CD14-positive monocyte (primary cell): ENCODE data around the gene IL3RA. TPM values are rescaled to one million over a fixed set of nuclear protein-coding genes. Genes with fewer than 3 reads are reported as not detected.
A peak's percentile ranks its signal among the peaks of the same experiment; 100 is the strongest.

Experiments
- DNase-seq, 3 donors: peaks; one replicate each; pipeline ENCODE4 v3.0.0-alpha.2; 2011 to 2022
- H2AFZ ChIP-seq: 2 replicates; pipeline ENCODE4 v1.6.0; 2012; ENCODE audit warnings: mild to moderate bottlenecking, low read depth, low read length, inconsistent platforms; ENCODE audit not compliant: insufficient read depth, poor library complexity, severe bottlenecking
- H3K27ac ChIP-seq, 2 donors: 1 replicate in 1 of 2; 2 replicates in 1 of 2; pipeline ENCODE4 v1.5.1; 2012 to 2013; ENCODE audit warnings: low read length in 2 of 2, control low read depth in 1 of 2, inconsistent platforms in 1 of 2, low read depth in 1 of 2, mild to moderate bottlenecking in 1 of 2
- H3K27me3 ChIP-seq, 2 donors: one replicate each; pipeline versions ENCODE4 v1.6.0 to v1.6.1; 2011 to 2013; ENCODE audit warnings: low read length in 2 of 2; ENCODE audit not compliant: control insufficient read depth in 2 of 2, insufficient read depth in 2 of 2
- H3K36me3 ChIP-seq, 2 donors: replicated peaks in 1 of 2; 1 replicate in 1 of 2; 2 replicates in 1 of 2; pipeline versions ENCODE4 v1.5.1 to v1.6.1; 2012 to 2013; ENCODE audit warnings: low read length in 2 of 2, control low read depth in 1 of 2, inconsistent platforms in 1 of 2, mild to moderate bottlenecking in 1 of 2; ENCODE audit not compliant: insufficient read depth in 2 of 2, control insufficient read depth in 1 of 2
- H3K4me1 ChIP-seq, 2 donors: 1 replicate in 1 of 2; 2 replicates in 1 of 2; pipeline versions ENCODE4 v1.5.1 to v1.6.1; 2012 to 2013; ENCODE audit warnings: low read length in 2 of 2, control low read depth in 1 of 2, inconsistent platforms in 1 of 2, mild to moderate bottlenecking in 1 of 2, moderate library complexity in 1 of 2; ENCODE audit not compliant: insufficient read depth in 2 of 2, control insufficient read depth in 1 of 2
- H3K4me2 ChIP-seq: replicated peaks from 2 replicates; pipeline ENCODE3; 2012; ENCODE audit warnings: low read length, moderate library complexity, mild to moderate bottlenecking; ENCODE audit not compliant: poor library complexity, severe bottlenecking; ENCODE audit errors: extremely low read depth
- H3K4me3 ChIP-seq, 3 experiments: fragments of 200-600 bp in 1 of 3; sonication (generic) in 1 of 3; replicated peaks in 1 of 3; 1 replicate in 2 of 3; 2 replicates in 1 of 3; pipeline ENCODE4 v1.5.1; 2011 to 2013; ENCODE audit warnings: low read length in 3 of 3, mild to moderate bottlenecking in 3 of 3, control low read depth in 2 of 3, low read depth in 2 of 3, inconsistent platforms in 1 of 3, moderate library complexity in 1 of 3
- H3K79me2 ChIP-seq: 2 replicates; pipeline ENCODE4 v1.6.0; 2012; ENCODE audit warnings: mild to moderate bottlenecking, control low read depth, inconsistent platforms, low read length, moderate library complexity; ENCODE audit not compliant: insufficient read depth
- H3K9ac ChIP-seq: 2 replicates; pipeline ENCODE4 v1.6.0; 2017; ENCODE audit warnings: low read length, mild to moderate bottlenecking; ENCODE audit not compliant: insufficient read depth, poor library complexity, severe bottlenecking
- H3K9me3 ChIP-seq, 2 donors: replicated peaks in 1 of 2; 1 replicate in 1 of 2; 2 replicates in 1 of 2; pipeline versions ENCODE4 v1.5.1 to v1.6.1; 2012 to 2013; ENCODE audit warnings: low read length in 2 of 2, control low read depth in 1 of 2; ENCODE audit not compliant: control insufficient read depth in 1 of 2, insufficient read depth in 1 of 2
- H4K20me1 ChIP-seq: 2 replicates; pipeline ENCODE4 v1.6.0; 2012; ENCODE audit warnings: mild to moderate bottlenecking, low read length, control low read depth, moderate library complexity; ENCODE audit not compliant: insufficient read depth
- H3K27ac Mint-ChIP-seq, 7 donors: one replicate each; pipeline ENCODE4 v1.8.0; 2020; ENCODE audit warnings: mild to moderate bottlenecking in 7 of 7, mixed read lengths in 7 of 7, moderate library complexity in 6 of 7, inconsistent platforms in 2 of 7
- H3K27me3 Mint-ChIP-seq, 3 donors: one replicate each; pipeline ENCODE4 v1.8.0; 2021 to 2022; ENCODE audit warnings: low read depth in 3 of 3, mild to moderate bottlenecking in 3 of 3, mixed read lengths in 3 of 3, moderate library complexity in 3 of 3, inconsistent platforms in 1 of 3
- H3K36me3 Mint-ChIP-seq, 2 donors: one replicate each; pipeline ENCODE4 v1.8.0; 2020; ENCODE audit warnings: mixed read lengths in 2 of 2, inconsistent platforms in 1 of 2, mild to moderate bottlenecking in 1 of 2
- H3K4me1 Mint-ChIP-seq: one replicate; pipeline ENCODE4 v1.8.0; 2020; ENCODE audit warnings: mild to moderate bottlenecking, mixed read lengths
- H3K4me3 Mint-ChIP-seq, 2 donors: one replicate each; pipeline ENCODE4 v1.8.0; 2020; ENCODE audit warnings: mild to moderate bottlenecking in 2 of 2, mixed read lengths in 2 of 2, moderate library complexity in 1 of 2
- H3K9me3 Mint-ChIP-seq, 7 donors: one replicate each; pipeline ENCODE4 v1.8.0; 2020 to 2022; ENCODE audit warnings: mixed read lengths in 7 of 7, mild to moderate bottlenecking in 6 of 7, moderate library complexity in 6 of 7, inconsistent platforms in 2 of 7
- WGBS: methylation state at CpG from one replicate; pipeline ENCODE4 v1.1.5; 2013; ENCODE audit warnings: missing lambda C conversion rate; ENCODE audit not compliant: insufficient coverage; 5-methylcytosine and 5-hydroxymethylcytosine counted together
- intact Hi-C, 2 donors: fragments of 100-400 bp; cut with micrococcal nuclease; formaldehyde crosslinking; loops; one replicate each; pipeline versions ENCODE4 v1.15.0 to v1.15.1; 2023
- polyA plus RNA-seq, 3 donors: library from polyadenylated mRNA; depleted of rRNA in 1 of 3; unstranded in 2 of 3; stranded (reverse) in 1 of 3; fragments of 300-500 nt in 2 of 3; fragments of >200 nt in 1 of 3; fragmentation: Illumina TruSeq in 2 of 3; gene quantifications; 1 replicate in 2 of 3; 2 replicates in 1 of 3; pipeline ENCODE4 v1.2.3, GENCODE V29; 2012 to 2021
- TF ChIP-seq, protein P1 (sequence below): fragments of 200-600 bp; IDR thresholded peaks from one replicate; pipeline ENCODE4 v1.8.0; 2022; ENCODE audit warnings: antibody characterized with exemption, mild to moderate bottlenecking

The IL3RA gene
- polyA plus RNA-seq, 3 donors: 2.9 to 12.0 (median 4.4) TPM

DNA sequence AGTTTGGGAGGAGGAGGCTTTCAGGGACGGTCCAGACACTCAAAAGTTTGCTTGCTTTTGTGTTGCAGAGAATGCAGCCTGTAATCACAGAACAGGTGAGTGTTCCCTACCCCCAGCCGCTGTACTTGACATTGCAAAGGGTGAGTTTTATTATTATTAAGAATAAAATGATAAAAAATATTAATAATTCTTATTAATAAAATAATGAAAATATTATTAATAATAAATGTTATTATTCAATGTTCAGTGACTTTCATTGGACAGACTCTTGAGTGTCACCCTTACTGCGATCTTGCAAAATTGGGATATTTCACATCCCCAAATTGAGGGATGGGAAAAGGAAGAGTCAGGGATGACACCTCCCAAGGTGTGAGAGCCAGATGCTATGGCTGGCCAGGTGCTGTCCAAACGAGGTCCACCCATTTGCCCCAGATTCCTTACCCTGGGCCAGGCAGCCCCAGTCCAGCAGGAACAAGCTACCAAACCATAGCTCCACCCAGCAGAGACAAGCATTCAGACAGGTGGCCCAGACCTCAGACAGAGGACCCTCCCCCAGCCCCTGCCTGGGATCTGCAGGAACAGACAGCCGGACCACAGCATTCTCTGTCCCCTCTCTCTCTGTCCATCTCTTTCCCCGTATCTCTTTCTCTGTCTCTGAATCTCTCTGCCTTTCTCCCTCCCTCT is 22.4 kb downstream of the IL3RA start:
- H3K27ac ChIP-seq: no peak overlapping the region
- H4K20me1 ChIP-seq: no peaks in the 10 kb centered on the region
- H3K36me3 Mint-ChIP-seq: peaks cover 34 to 47% of the 10 kb centered on the region in 2 donors
- TF ChIP-seq, protein P1, sequence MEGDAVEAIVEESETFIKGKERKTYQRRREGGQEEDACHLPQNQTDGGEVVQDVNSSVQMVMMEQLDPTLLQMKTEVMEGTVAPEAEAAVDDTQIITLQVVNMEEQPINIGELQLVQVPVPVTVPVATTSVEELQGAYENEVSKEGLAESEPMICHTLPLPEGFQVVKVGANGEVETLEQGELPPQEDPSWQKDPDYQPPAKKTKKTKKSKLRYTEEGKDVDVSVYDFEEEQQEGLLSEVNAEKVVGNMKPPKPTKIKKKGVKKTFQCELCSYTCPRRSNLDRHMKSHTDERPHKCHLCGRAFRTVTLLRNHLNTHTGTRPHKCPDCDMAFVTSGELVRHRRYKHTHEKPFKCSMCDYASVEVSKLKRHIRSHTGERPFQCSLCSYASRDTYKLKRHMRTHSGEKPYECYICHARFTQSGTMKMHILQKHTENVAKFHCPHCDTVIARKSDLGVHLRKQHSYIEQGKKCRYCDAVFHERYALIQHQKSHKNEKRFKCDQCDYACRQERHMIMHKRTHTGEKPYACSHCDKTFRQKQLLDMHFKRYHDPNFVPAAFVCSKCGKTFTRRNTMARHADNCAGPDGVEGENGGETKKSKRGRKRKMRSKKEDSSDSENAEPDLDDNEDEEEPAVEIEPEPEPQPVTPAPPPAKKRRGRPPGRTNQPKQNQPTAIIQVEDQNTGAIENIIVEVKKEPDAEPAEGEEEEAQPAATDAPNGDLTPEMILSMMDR: no peak
- peaks cover 3% of the 10 kb centered on the region for H3K4me1 Mint-ChIP-seq
- intact Hi-C loops: loop anchor here in 1 of 2 donors (5.0 kb wide), 1 partner anchor 67 kb away; no protein-coding TSS in a partner anchor
- peaks cover 8 to 9% of the 10 kb centered on the region in 2 donors for H3K9me3 ChIP-seq
- 100% methylated on average over 3 of the region's 6 CpGs for WGBS
- no peak overlapping the region for H3K9ac ChIP-seq
- no peak overlapping the region for H3K4me3 ChIP-seq
- H3K4me3 Mint-ChIP-seq: no peak overlapping the region
- no peaks in the 10 kb centered on the region for H3K27me3 ChIP-seq
- no peak overlapping the region for H2AFZ ChIP-seq
- peaks cover 10 to 19% of the 10 kb centered on the region in 2 donors for H3K36me3 ChIP-seq
- H3K4me1 ChIP-seq: peaks cover 0 to 6% of the 10 kb centered on the region in 2 donors
- H3K79me2 ChIP-seq: no peaks in the 10 kb centered on the region
- H3K27ac Mint-ChIP-seq: peak overlapping the region in 4 of 7 donors; percentile 18 to 79 (median 58)
- H3K9me3 Mint-ChIP-seq: peaks cover 3 to 12% (median 10%) of the 10 kb centered on the region in 7 donors
- DNase-seq: no peak
- H3K4me2 ChIP-seq: no peak overlapping the region
- H3K27me3 Mint-ChIP-seq: peaks cover 3 to 6% (median 5%) of the 10 kb centered on the region in 3 donors

DNA sequence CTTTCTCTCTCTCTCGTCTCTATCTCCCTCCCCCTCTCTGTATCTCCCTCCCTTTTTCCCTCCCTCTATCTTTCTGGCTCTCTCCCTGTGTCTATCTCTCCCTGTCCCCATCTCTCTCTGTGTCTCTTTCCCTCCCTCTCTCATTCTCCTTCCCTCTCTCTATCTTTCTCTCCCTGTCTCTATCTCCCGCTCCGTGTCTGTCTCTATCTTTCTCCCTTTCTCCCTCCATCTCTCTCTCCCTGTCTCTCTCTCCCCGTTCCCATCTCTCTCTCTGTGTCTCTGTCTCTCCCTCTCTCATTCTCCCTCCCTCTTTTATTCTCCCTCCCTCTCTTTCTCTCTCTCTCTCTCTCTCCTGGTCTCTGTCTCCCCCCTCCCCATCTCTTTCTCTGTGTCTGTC is 22.9 kb downstream of the IL3RA start:
- H3K36me3 ChIP-seq: peaks cover 10 to 19% of the 10 kb centered on the region in 2 donors
- intact Hi-C loops: loop anchor here in 1 of 2 donors (5.0 kb wide), 1 partner anchor 67 kb away; no protein-coding TSS in a partner anchor
- Mint-ChIP-seq H3K36me3 (peaks cover 34 to 52% of the 10 kb centered on the region in 2 donors), H3K27ac (peak overlapping the region in 3 of 7 donors; percentile 18 to 79 (median 42)), H3K27me3 (peaks cover 3 to 7% (median 5%) of the 10 kb centered on the region in 3 donors), H3K4me3 (no peak overlapping the region), H3K9me3 (peaks cover 3 to 12% (median 10%) of the 10 kb centered on the region in 7 donors), H3K4me1 (no peaks in the 10 kb centered on the region)
- no peak for DNase-seq
- peaks cover 0 to under 1% of the 10 kb centered on the region in 2 donors for H3K4me1 ChIP-seq
- 100% methylated on average over 4 of the region's 4 CpGs for WGBS
- H3K4me3 ChIP-seq: no peak overlapping the region
- no peaks in the 10 kb centered on the region for H3K79me2 ChIP-seq
- H3K27ac ChIP-seq: no peak overlapping the region
- H4K20me1 ChIP-seq: no peaks in the 10 kb centered on the region
- TF ChIP-seq, protein P1: no peak
- no peaks in the 10 kb centered on the region for H3K27me3 ChIP-seq
- no peak overlapping the region for H3K4me2 ChIP-seq
- H3K9me3 ChIP-seq: peaks cover 8 to 9% of the 10 kb centered on the region in 2 donors
- H3K9ac ChIP-seq: no peak overlapping the region
- H2AFZ ChIP-seq: no peak overlapping the region
